ENCODE data around the gene RIPPLY3.

DNA sequence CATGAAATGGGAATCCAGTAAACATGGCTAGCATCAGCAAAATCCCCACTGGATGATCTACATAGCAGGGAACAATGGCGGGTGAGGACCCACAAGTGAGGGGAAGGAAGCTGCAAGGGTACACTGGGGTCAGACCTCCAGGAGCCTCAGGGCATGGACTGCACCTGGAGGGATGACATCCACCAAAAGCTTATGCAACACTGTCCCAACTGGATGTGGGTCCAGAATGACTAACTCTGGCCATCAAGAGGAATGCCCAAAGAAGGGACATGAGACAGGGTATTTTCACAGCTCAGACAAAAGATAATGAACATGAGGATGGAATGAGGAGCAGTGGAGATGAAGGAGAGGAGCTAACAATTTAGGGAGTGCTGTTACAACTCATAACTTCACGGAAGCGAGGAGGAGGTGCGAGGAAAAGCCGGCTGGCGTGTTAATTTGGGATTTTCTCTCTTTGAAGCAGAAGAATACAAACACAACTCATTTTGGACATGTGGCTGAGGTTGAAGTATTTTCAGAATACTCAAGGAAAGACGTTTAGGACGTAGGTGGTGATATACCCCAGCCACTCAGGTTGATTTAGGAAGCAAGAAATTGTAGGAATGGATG is 45.7 kb upstream of the RIPPLY3 start:
- TF ChIP-seq, protein P1, sequence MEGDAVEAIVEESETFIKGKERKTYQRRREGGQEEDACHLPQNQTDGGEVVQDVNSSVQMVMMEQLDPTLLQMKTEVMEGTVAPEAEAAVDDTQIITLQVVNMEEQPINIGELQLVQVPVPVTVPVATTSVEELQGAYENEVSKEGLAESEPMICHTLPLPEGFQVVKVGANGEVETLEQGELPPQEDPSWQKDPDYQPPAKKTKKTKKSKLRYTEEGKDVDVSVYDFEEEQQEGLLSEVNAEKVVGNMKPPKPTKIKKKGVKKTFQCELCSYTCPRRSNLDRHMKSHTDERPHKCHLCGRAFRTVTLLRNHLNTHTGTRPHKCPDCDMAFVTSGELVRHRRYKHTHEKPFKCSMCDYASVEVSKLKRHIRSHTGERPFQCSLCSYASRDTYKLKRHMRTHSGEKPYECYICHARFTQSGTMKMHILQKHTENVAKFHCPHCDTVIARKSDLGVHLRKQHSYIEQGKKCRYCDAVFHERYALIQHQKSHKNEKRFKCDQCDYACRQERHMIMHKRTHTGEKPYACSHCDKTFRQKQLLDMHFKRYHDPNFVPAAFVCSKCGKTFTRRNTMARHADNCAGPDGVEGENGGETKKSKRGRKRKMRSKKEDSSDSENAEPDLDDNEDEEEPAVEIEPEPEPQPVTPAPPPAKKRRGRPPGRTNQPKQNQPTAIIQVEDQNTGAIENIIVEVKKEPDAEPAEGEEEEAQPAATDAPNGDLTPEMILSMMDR (IDR thresholded peaks at IDR 0.05) = no peak
- TF ChIP-seq POLR2A (IDR thresholded peaks at IDR 0.05) = no peak
